Measurements from ENCODE around the gene FRMD6.

Gene FRMD6

GRCh38 chr14:51719955-51720354, 68.2 kb downstream of the FRMD6 start:
- H3K9me2 ChIP-seq (replicated peaks; ENCODE audit: low read depth, low read length), result no peaks in the 10 kb centered on the region
- no peak overlapping the region for H3K4me2 ChIP-seq (ENCODE audit: low read depth, low read length, poor library complexity, severe bottlenecking)
- no peak for TF ChIP-seq EZH2phosphoT487 (IDR thresholded peaks at IDR 0.05; ENCODE audit: borderline replicate concordance)
- TF ChIP-seq, protein P1, sequence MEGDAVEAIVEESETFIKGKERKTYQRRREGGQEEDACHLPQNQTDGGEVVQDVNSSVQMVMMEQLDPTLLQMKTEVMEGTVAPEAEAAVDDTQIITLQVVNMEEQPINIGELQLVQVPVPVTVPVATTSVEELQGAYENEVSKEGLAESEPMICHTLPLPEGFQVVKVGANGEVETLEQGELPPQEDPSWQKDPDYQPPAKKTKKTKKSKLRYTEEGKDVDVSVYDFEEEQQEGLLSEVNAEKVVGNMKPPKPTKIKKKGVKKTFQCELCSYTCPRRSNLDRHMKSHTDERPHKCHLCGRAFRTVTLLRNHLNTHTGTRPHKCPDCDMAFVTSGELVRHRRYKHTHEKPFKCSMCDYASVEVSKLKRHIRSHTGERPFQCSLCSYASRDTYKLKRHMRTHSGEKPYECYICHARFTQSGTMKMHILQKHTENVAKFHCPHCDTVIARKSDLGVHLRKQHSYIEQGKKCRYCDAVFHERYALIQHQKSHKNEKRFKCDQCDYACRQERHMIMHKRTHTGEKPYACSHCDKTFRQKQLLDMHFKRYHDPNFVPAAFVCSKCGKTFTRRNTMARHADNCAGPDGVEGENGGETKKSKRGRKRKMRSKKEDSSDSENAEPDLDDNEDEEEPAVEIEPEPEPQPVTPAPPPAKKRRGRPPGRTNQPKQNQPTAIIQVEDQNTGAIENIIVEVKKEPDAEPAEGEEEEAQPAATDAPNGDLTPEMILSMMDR (conservative IDR thresholded peaks at IDR 0.05; ENCODE audit: low read length), result no peak
- H2AFZ ChIP-seq (ENCODE audit: low read length), result no peak overlapping the region
- H3K36me3 ChIP-seq (ENCODE audit: insufficient read depth, low read length), result no peaks in the 10 kb centered on the region
- H3F3A ChIP-seq (ENCODE audit: low read depth), result no peaks in the 10 kb centered on the region
- H3K79me2 ChIP-seq (ENCODE audit: insufficient read depth, low read length), result no peaks in the 10 kb centered on the region
- H3K4me1 ChIP-seq (ENCODE audit: insufficient read depth, low read length, poor library complexity, severe bottlenecking), result peaks cover 14% of the 10 kb centered on the region
- no peaks in the 10 kb centered on the region for H4K20me1 ChIP-seq (ENCODE audit: insufficient read depth, low read length, poor library complexity, severe bottlenecking)
- no peak overlapping the region for H3K4me3 ChIP-seq (ENCODE audit: low read length, poor library complexity, severe bottlenecking)
- no peaks in the 10 kb centered on the region for H3K9me3 ChIP-seq (ENCODE audit: insufficient read depth, low read depth, low read length)
- no peak overlapping the region for H3K9ac ChIP-seq (ENCODE audit: low read depth, low read length, poor library complexity, severe bottlenecking)
- no peaks in the 10 kb centered on the region for H3K27me3 ChIP-seq (ENCODE audit: insufficient read depth, low read length, poor library complexity, severe bottlenecking)

GRCh38 chr14:51723990-51724389, 72.3 kb downstream of the FRMD6 start:
- Histone ChIP-seq H3K9ac (ENCODE audit: low read depth, low read length, poor library complexity, severe bottlenecking) (no peak overlapping the region), H3K4me2 (ENCODE audit: low read depth, low read length, poor library complexity, severe bottlenecking) (no peak overlapping the region), H3K4me3 (ENCODE audit: low read length, poor library complexity, severe bottlenecking) (no peak overlapping the region), H3K9me3 (ENCODE audit: insufficient read depth, low read depth, low read length) (no peaks in the 10 kb centered on the region), H2AFZ (ENCODE audit: low read length) (no peak overlapping the region), H4K20me1 (ENCODE audit: insufficient read depth, low read length, poor library complexity, severe bottlenecking) (no peaks in the 10 kb centered on the region), H3F3A (ENCODE audit: low read depth) (no peaks in the 10 kb centered on the region), H3K79me2 (ENCODE audit: insufficient read depth, low read length) (no peaks in the 10 kb centered on the region), H3K36me3 (ENCODE audit: insufficient read depth, low read length) (no peaks in the 10 kb centered on the region), H3K27me3 (ENCODE audit: insufficient read depth, low read length, poor library complexity, severe bottlenecking) (no peaks in the 10 kb centered on the region), H3K4me1 (ENCODE audit: insufficient read depth, low read length, poor library complexity, severe bottlenecking) (no peaks in the 10 kb centered on the region), H3K9me2 (replicated peaks; ENCODE audit: low read depth, low read length) (no peaks in the 10 kb centered on the region)
- TF ChIP-seq, protein P1 (conservative IDR thresholded peaks at IDR 0.05; ENCODE audit: low read length), result no peak

GRCh38 chr14:51724650-51725049, 72.9 kb downstream of the FRMD6 start:
- no peaks in the 10 kb centered on the region for H4K20me1 ChIP-seq (ENCODE audit: insufficient read depth, low read length, poor library complexity, severe bottlenecking)

More at GRCh38 chr14:51724650-51725049, 72.9 kb downstream of the FRMD6 start:
- Histone ChIP-seq H3K9me2 (replicated peaks; ENCODE audit: low read depth, low read length) (no peaks in the 10 kb centered on the region), H3K9me3 (ENCODE audit: insufficient read depth, low read depth, low read length) (no peaks in the 10 kb centered on the region), H3K79me2 (ENCODE audit: insufficient read depth, low read length) (no peaks in the 10 kb centered on the region), H3K4me3 (ENCODE audit: low read length, poor library complexity, severe bottlenecking) (no peak overlapping the region), H3F3A (ENCODE audit: low read depth) (no peaks in the 10 kb centered on the region), H3K9ac (ENCODE audit: low read depth, low read length, poor library complexity, severe bottlenecking) (no peak overlapping the region), H3K36me3 (ENCODE audit: insufficient read depth, low read length) (no peaks in the 10 kb centered on the region), H3K27me3 (ENCODE audit: insufficient read depth, low read length, poor library complexity, severe bottlenecking) (no peaks in the 10 kb centered on the region), H3K4me2 (ENCODE audit: low read depth, low read length, poor library complexity, severe bottlenecking) (no peak overlapping the region), H2AFZ (ENCODE audit: low read length) (no peak overlapping the region), H3K4me1 (ENCODE audit: insufficient read depth, low read length, poor library complexity, severe bottlenecking) (no peaks in the 10 kb centered on the region)
- TF ChIP-seq, protein P1 (conservative IDR thresholded peaks at IDR 0.05; ENCODE audit: low read length), result no peak
- no peak for TF ChIP-seq EZH2phosphoT487 (IDR thresholded peaks at IDR 0.05; ENCODE audit: borderline replicate concordance)

Measured in Loucy (cell line).